CD4-positive, alpha-beta T cell (primary cell): ENCODE results near the gene VSIG2. TPM values are rescaled to one million over a fixed set of nuclear protein-coding genes. Genes with fewer than 3 reads are reported as not detected.

Experiments used
- ATAC-seq: fragments of 200-7000 bp; cut with Tn5 transposase; one replicate; pipeline ENCODE4 v1.10.0; 2022; ENCODE audit warnings: mild to moderate bottlenecking; ENCODE audit not compliant: poor library complexity
- CTCF ChIA-PET: fragments of 350-600 bp; sonication (Branson Sonifier 250); formaldehyde crosslinking; loops from one replicate; lab custom pipeline; 2021; ENCODE audit warnings: antibody characterized with exemption, inconsistent platforms; lab: Charles Lee
- POLR2A ChIA-PET: fragments of 350-600 bp; sonication (Branson Sonifier 250); formaldehyde crosslinking; loops from one replicate; lab custom pipeline; 2021; ENCODE audit warnings: antibody characterized with exemption, inconsistent platforms; lab: Charles Lee
- DNase-seq, 14 experiments: peaks; one replicate each; pipeline ENCODE4 v3.0.0-alpha.2; 2013 to 2020; ENCODE audit warnings: mixed read lengths in 2 of 14
- H3K27ac ChIP-seq, 2 donors: one replicate each; pipeline versions ENCODE4 v1.5.1 to v1.7.0; 2013; ENCODE audit warnings: low read length in 2 of 2, low read depth in 1 of 2, mild to moderate bottlenecking in 1 of 2
- H3K27me3 ChIP-seq, 2 experiments: 1 replicate in 1 of 2; 2 replicates in 1 of 2; pipeline versions ENCODE4 v1.6.1 to v1.7.0; 2013; ENCODE audit warnings: low read length in 2 of 2, control low read depth in 1 of 2, mild to moderate bottlenecking in 1 of 2, moderate library complexity in 1 of 2; ENCODE audit not compliant: insufficient read depth in 2 of 2, control insufficient read depth in 1 of 2
- H3K36me3 ChIP-seq: one replicate; pipeline ENCODE4 v1.6.1; 2013; ENCODE audit warnings: low read length, control low read depth; ENCODE audit not compliant: insufficient read depth
- H3K4me1 ChIP-seq: one replicate; pipeline ENCODE4 v1.6.1; 2013; ENCODE audit warnings: low read length, control low read depth; ENCODE audit not compliant: insufficient read depth
- H3K4me3 ChIP-seq: one replicate; pipeline ENCODE4 v1.5.1; 2013; ENCODE audit warnings: mild to moderate bottlenecking, low read length, moderate library complexity
- H3K9me3 ChIP-seq, 2 experiments: 1 replicate in 1 of 2; 2 replicates in 1 of 2; pipeline versions ENCODE4 v1.6.1 to v1.7.0; 2013; ENCODE audit warnings: low read length in 2 of 2, mild to moderate bottlenecking in 2 of 2, control low read depth in 1 of 2, moderate library complexity in 1 of 2; ENCODE audit not compliant: control insufficient read depth in 1 of 2, insufficient read depth in 1 of 2
- H3K27ac Mint-ChIP-seq: one replicate; pipeline ENCODE4 v1.8.0; 2020; ENCODE audit warnings: mixed read lengths
- H3K27me3 Mint-ChIP-seq: one replicate; pipeline ENCODE4 v1.8.0; 2021; ENCODE audit warnings: mixed read lengths
- H3K36me3 Mint-ChIP-seq: one replicate; pipeline ENCODE4 v1.8.0; 2021; ENCODE audit warnings: low read depth, mixed read lengths
- H3K4me1 Mint-ChIP-seq: one replicate; pipeline ENCODE4 v1.8.0; 2021; ENCODE audit warnings: low read depth, mixed read lengths
- H3K4me3 Mint-ChIP-seq: one replicate; pipeline ENCODE4 v1.8.0; 2020; ENCODE audit warnings: mild to moderate bottlenecking, mixed read lengths
- H3K9me3 Mint-ChIP-seq: one replicate; pipeline ENCODE4 v1.8.0; 2020; ENCODE audit warnings: mixed read lengths
- intact Hi-C, 2 experiments: fragments of 100-400 bp; cut with DNase I in 1 of 2; cut with micrococcal nuclease in 1 of 2; formaldehyde crosslinking; loops; one replicate each; pipeline versions ENCODE4 v1.15.1 to v1.9.0; 2023 to 2025; cut with DNase I, micrococcal nuclease
- total RNA-seq, 174 experiments: library from RNA in 2 of 174; stranded (reverse) in 2 of 174; gene quantifications; one replicate each; pipeline ENCODE4 v1.2.3 and lab custom pipeline; 2021 to 2026
- TF ChIP-seq, protein P1 (sequence below): fragments of 200-600 bp; IDR thresholded peaks from one replicate; pipeline ENCODE4 v1.8.0; 2022; ENCODE audit warnings: antibody characterized with exemption, mild to moderate bottlenecking

VSIG2 gene
- total RNA-seq, 2 experiments from 2014 or later, result 0.28 TPM; not detected in 1

DNA sequence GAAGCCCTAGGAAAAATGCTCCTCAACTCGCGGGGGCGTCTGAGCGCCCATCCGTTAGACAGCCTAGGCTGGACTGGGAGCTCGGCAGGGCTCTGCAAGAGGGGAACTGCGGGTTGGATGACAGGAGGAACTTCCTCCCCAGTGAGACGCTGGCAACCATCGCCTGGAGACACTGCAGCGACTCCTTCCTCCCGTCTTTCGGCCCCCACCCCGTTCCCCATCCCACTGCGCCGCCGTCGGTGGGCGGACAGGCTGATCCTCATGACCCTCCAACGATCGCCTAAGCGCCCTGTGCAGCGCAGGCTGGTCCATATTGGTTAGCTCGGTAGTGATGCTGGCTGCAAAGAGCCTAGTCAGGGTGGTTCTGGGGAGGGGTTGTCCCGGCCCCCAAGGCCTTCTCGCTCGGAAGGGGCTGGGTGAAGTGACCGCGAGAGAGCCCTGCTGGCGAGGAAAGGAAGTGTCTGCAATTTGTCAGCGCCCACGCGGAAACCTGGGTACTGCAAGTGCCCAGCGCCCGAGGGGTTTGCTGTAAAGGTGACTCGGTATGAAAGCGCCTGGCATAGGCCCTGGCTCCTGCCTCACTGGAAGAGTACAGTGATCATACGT is 11.7 kb downstream of the VSIG2 start:
- TF ChIP-seq, protein P1, sequence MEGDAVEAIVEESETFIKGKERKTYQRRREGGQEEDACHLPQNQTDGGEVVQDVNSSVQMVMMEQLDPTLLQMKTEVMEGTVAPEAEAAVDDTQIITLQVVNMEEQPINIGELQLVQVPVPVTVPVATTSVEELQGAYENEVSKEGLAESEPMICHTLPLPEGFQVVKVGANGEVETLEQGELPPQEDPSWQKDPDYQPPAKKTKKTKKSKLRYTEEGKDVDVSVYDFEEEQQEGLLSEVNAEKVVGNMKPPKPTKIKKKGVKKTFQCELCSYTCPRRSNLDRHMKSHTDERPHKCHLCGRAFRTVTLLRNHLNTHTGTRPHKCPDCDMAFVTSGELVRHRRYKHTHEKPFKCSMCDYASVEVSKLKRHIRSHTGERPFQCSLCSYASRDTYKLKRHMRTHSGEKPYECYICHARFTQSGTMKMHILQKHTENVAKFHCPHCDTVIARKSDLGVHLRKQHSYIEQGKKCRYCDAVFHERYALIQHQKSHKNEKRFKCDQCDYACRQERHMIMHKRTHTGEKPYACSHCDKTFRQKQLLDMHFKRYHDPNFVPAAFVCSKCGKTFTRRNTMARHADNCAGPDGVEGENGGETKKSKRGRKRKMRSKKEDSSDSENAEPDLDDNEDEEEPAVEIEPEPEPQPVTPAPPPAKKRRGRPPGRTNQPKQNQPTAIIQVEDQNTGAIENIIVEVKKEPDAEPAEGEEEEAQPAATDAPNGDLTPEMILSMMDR, result peak; percentile 62
- H3K4me1 ChIP-seq, result peaks cover 19% of the 10 kb centered on the region
- no peaks in the 10 kb centered on the region for H3K9me3 ChIP-seq
- POLR2A ChIA-PET, result interaction anchor here (0.6 to 1.3 kb wide), 3 partner anchors 11 to 71 kb away, joined by 3 to 6 read pairs (median 5); partner anchors contain the start of gene VSIG2
- intact Hi-C loops, result loop anchor here in 1 of 2 experiments (10.0 kb wide), 1 partner anchor 214 kb away; the partner anchor contains the start of gene CCDC15
- Mint-ChIP-seq H3K9me3 (no peaks in the 10 kb centered on the region), H3K27me3 (peaks cover 7% of the 10 kb centered on the region), H3K4me1 (peaks cover 21% of the 10 kb centered on the region), H3K27ac (no peak overlapping the region), H3K4me3 (peak overlapping the region; percentile 83), H3K36me3 (no peaks in the 10 kb centered on the region)
- CTCF ChIA-PET, result interaction anchor here (0.7 to 2.4 kb wide), 5 partner anchors 14 to 70 kb away, joined by 3 to 10 read pairs (median 6); partner anchors contain the start of genes SIAE and SPA17
- H3K36me3 ChIP-seq, result no peaks in the 10 kb centered on the region
- peaks cover 0 to 6% of the 10 kb centered on the region in 2 experiments for H3K27me3 ChIP-seq
- DNase-seq (peak in 12 of 14 experiments; percentile 32 to 82 (median 44)), ATAC-seq (peak; percentile 58)
- peak overlapping the region; percentile 64 for H3K4me3 ChIP-seq
- H3K27ac ChIP-seq, result no peak overlapping the region

DNA sequence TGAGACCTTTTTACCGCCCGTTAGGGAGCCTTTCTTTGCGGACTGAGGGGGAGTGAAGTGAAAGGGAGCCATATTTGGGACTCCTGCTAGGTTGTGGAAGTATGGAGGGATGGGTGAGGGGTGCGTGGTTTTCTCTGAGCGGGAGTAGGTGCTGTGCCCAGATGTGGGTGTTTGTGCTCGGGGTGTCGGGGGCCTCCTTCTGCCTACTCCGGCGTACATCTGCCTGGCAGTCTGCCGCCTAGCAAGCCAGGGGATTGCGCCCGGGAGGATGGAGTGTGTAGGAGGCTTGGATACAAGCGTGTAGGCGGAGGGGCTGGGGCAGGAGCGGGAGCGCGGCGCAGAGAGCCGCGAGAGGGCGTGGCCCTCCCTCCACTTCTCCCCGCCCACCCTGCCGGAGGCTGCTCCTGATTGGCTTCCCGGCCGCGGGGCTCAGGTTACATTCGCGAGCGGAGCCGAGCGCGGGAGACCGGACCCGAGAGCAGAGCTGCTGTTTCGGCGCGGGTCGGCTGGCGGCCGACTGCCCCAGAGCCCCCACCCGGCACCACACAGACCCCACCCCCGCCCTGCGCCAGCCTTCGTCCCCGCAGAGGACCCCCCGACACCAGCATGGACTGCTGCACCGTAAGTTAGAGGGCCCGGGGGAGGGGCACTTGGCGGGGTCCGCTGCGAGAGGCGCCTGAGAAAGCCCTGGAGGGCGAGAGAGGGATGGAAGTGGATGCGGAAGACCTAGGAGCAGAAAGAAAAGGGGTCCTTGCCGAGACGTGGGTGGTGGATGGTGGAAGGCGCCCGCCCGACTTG is 12.4 kb downstream of the VSIG2 start, which contains the start of gene NRGN:
TSS of gene NRGN (plus strand) at position 464 of the 798 bp plus-strand sequence. CDS start at position 607, 143 bp downstream.
- peaks cover 21% of the 10 kb centered on the region for H3K4me1 Mint-ChIP-seq
- Histone ChIP-seq H3K4me1 (peaks cover 16% of the 10 kb centered on the region), H3K4me3 (peak within 1 kb of the TSS; percentile 64), H3K9me3 (no peaks in the 10 kb centered on the region), H3K27ac (no peak within 1 kb of the TSS), H3K36me3 (no peaks in the 10 kb centered on the region), H3K27me3 (peaks cover 0 to 6% of the 10 kb centered on the region in 2 experiments)
- peak; percentile 92 for ATAC-seq
- peaks cover 7% of the 10 kb centered on the region for H3K27me3 Mint-ChIP-seq
- TF ChIP-seq, protein P1, result no peak
- H3K4me3 Mint-ChIP-seq, result peak within 1 kb of the TSS; percentile 83
- no peaks in the 10 kb centered on the region for H3K36me3 Mint-ChIP-seq
- CTCF ChIA-PET, result interaction anchor here (0.9 to 2.4 kb wide), 5 partner anchors 19 to 70 kb away, joined by 3 to 10 read pairs (median 6); partner anchors contain the start of genes SIAE and SPA17
- H3K9me3 Mint-ChIP-seq, result no peaks in the 10 kb centered on the region
- intact Hi-C loops, result loop anchor here in 1 of 2 experiments (2.0 to 10.0 kb wide), 2 partner anchors 67 to 215 kb away; partner anchors contain the start of genes CCDC15, SIAE and SPA17
- peak; percentile 68 to 90 (median 80) for DNase-seq
- no peak within 1 kb of the TSS for H3K27ac Mint-ChIP-seq
- POLR2A ChIA-PET, result interaction anchor here (0.6 to 1.3 kb wide), 3 partner anchors 12 to 71 kb away, joined by 3 to 6 read pairs (median 5); partner anchors contain the start of gene VSIG2
